SU-DHL-6 (cell line): ENCODE data around the gene TSSK3.

Experiments used
- EZH2phosphoT487 ChIP-seq: fragments of 200-600 bp; sonication (generic), shearing (Covaris generic); conservative IDR thresholded peaks from 2 replicates; pipeline ENCODE4 v1.6.1; 2018; ENCODE audit warnings: mild to moderate bottlenecking, antibody characterized with exemption, low read length, moderate library complexity, mixed read lengths
- TF ChIP-seq, protein P1 (sequence below): fragments of 200-600 bp; sonication (generic); IDR thresholded peaks from one replicate; pipeline ENCODE4 v1.5.1; 2017; ENCODE audit warnings: antibody characterized with exemption, mild to moderate bottlenecking, low read length, moderate library complexity; ENCODE audit not compliant: insufficient read depth, poor library complexity, severe bottlenecking

GRCh38 chr1:32361308-32361673, 1.0 kb upstream of the TSSK3 start:
- TF ChIP-seq, protein P1, sequence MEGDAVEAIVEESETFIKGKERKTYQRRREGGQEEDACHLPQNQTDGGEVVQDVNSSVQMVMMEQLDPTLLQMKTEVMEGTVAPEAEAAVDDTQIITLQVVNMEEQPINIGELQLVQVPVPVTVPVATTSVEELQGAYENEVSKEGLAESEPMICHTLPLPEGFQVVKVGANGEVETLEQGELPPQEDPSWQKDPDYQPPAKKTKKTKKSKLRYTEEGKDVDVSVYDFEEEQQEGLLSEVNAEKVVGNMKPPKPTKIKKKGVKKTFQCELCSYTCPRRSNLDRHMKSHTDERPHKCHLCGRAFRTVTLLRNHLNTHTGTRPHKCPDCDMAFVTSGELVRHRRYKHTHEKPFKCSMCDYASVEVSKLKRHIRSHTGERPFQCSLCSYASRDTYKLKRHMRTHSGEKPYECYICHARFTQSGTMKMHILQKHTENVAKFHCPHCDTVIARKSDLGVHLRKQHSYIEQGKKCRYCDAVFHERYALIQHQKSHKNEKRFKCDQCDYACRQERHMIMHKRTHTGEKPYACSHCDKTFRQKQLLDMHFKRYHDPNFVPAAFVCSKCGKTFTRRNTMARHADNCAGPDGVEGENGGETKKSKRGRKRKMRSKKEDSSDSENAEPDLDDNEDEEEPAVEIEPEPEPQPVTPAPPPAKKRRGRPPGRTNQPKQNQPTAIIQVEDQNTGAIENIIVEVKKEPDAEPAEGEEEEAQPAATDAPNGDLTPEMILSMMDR, result no peak
- TF ChIP-seq EZH2phosphoT487, result no peak
